ENCODE data around the gene ZNF260. TPM values are rescaled to one million over a fixed set of nuclear protein-coding genes. Genes with fewer than 3 reads are reported as not detected.

The ZNF260 gene
- total and polyA plus RNA-seq, 2 of the 13 experiments (the other 11 are each of a cell fraction or from before 2014, with no cell fraction given) = 2.8 to 10.5 TPM

DNA sequence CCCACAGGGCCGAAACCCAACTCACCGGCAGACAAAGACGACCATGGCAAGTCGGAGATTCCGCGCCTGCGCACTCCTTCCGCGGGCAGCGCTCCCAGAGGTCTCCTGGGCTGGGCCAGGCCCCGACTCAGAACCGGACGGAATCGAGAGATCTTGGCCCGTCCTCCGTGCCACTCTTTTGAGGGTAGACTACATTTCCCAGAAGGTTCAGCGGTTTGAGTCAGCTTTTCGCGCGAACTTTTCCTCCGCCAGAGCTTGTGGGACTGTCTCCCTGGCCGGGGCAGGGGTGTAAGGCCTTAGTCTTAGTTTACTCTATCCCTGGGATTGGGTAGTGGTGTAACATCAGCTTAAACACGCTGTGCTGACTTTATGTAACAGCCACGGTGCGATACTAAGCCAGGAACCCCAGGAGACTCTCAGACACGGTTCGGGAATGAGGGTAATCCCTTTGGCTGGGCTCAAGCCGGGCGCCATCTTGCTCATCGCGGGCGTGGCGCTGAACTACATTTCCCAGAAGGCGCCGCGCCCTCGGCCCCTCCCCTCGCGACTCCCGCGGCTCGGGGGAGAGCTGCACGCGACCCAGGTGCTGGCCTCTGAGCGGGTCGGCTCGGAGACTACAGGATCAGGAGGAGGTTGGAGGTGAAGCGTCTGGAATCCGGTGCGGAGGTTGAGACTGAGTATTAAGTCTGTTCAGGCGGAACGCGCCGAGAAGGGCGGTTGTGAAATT, at the start of gene ZNF260 (continued):
- TF ChIP-seq, protein P1, sequence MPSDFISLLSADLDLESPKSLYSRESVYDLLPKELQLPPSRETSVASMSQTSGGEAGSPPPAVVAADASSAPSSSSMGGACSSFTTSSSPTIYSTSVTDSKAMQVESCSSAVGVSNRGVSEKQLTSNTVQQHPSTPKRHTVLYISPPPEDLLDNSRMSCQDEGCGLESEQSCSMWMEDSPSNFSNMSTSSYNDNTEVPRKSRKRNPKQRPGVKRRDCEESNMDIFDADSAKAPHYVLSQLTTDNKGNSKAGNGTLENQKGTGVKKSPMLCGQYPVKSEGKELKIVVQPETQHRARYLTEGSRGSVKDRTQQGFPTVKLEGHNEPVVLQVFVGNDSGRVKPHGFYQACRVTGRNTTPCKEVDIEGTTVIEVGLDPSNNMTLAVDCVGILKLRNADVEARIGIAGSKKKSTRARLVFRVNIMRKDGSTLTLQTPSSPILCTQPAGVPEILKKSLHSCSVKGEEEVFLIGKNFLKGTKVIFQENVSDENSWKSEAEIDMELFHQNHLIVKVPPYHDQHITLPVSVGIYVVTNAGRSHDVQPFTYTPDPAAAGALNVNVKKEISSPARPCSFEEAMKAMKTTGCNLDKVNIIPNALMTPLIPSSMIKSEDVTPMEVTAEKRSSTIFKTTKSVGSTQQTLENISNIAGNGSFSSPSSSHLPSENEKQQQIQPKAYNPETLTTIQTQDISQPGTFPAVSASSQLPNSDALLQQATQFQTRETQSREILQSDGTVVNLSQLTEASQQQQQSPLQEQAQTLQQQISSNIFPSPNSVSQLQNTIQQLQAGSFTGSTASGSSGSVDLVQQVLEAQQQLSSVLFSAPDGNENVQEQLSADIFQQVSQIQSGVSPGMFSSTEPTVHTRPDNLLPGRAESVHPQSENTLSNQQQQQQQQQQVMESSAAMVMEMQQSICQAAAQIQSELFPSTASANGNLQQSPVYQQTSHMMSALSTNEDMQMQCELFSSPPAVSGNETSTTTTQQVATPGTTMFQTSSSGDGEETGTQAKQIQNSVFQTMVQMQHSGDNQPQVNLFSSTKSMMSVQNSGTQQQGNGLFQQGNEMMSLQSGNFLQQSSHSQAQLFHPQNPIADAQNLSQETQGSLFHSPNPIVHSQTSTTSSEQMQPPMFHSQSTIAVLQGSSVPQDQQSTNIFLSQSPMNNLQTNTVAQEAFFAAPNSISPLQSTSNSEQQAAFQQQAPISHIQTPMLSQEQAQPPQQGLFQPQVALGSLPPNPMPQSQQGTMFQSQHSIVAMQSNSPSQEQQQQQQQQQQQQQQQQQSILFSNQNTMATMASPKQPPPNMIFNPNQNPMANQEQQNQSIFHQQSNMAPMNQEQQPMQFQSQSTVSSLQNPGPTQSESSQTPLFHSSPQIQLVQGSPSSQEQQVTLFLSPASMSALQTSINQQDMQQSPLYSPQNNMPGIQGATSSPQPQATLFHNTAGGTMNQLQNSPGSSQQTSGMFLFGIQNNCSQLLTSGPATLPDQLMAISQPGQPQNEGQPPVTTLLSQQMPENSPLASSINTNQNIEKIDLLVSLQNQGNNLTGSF (CRISPR knock-in tag; IDR thresholded peaks at IDR 0.05) = 0 out of 2 replicates have a peak, but pooled peaks have one; percentile 72
- TF ChIP-seq, protein P2, sequence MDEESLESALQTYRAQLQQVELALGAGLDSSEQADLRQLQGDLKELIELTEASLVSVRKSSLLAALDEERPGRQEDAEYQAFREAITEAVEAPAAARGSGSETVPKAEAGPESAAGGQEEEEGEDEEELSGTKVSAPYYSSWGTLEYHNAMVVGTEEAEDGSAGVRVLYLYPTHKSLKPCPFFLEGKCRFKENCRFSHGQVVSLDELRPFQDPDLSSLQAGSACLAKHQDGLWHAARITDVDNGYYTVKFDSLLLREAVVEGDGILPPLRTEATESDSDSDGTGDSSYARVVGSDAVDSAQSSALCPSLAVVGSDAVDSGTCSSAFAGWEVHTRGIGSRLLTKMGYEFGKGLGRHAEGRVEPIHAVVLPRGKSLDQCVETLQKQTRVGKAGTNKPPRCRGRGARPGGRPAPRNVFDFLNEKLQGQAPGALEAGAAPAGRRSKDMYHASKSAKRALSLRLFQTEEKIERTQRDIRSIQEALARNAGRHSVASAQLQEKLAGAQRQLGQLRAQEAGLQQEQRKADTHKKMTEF (CRISPR knock-in tag; IDR thresholded peaks at IDR 0.05) = peak; percentile 76
- TF ChIP-seq ZSCAN20 (CRISPR knock-in tag; IDR thresholded peaks at IDR 0.05; ENCODE audit: borderline replicate concordance) (0 out of 2 replicates have a peak, but pooled peaks have one; percentile 13), ESRRA (CRISPR knock-in tag; IDR thresholded peaks at IDR 0.05; ENCODE audit: low read depth) (0 out of 2 replicates have a peak, but pooled peaks have one; percentile 71), RFX5 (IDR thresholded peaks at IDR 0.05; ENCODE audit: low read depth, low read length) (0 out of 2 replicates have a peak, but pooled peaks have one; percentile 31), KLF6 (CRISPR knock-in tag; IDR thresholded peaks at IDR 0.05) (peak; percentile 63; the same call in 1 of the 2 replicates), CHD2 (IDR thresholded peaks at IDR 0.05; ENCODE audit: low read depth, low read length) (peak; percentile 87), XBP1 (CRISPR knock-in tag; IDR thresholded peaks at IDR 0.05) (0 out of 2 replicates have a peak, but pooled peaks have one; percentile 28)
- TF ChIP-seq, protein P3, sequence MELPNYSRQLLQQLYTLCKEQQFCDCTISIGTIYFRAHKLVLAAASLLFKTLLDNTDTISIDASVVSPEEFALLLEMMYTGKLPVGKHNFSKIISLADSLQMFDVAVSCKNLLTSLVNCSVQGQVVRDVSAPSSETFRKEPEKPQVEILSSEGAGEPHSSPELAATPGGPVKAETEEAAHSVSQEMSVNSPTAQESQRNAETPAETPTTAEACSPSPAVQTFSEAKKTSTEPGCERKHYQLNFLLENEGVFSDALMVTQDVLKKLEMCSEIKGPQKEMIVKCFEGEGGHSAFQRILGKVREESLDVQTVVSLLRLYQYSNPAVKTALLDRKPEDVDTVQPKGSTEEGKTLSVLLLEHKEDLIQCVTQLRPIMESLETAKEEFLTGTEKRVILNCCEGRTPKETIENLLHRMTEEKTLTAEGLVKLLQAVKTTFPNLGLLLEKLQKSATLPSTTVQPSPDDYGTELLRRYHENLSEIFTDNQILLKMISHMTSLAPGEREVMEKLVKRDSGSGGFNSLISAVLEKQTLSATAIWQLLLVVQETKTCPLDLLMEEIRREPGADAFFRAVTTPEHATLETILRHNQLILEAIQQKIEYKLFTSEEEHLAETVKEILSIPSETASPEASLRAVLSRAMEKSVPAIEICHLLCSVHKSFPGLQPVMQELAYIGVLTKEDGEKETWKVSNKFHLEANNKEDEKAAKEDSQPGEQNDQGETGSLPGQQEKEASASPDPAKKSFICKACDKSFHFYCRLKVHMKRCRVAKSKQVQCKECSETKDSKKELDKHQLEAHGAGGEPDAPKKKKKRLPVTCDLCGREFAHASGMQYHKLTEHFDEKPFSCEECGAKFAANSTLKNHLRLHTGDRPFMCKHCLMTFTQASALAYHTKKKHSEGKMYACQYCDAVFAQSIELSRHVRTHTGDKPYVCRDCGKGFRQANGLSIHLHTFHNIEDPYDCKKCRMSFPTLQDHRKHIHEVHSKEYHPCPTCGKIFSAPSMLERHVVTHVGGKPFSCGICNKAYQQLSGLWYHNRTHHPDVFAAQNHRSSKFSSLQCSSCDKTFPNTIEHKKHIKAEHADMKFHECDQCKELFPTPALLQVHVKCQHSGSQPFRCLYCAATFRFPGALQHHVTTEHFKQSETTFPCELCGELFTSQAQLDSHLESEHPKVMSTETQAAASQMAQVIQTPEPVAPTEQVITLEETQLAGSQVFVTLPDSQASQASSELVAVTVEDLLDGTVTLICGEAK (IDR thresholded peaks at IDR 0.05) = no peak
- TF ChIP-seq, protein P3 (CRISPR knock-in tag; IDR thresholded peaks at IDR 0.05) = peak; percentile 49; the same call in 1 of the 2 replicates
- TF ChIP-seq, protein P4, sequence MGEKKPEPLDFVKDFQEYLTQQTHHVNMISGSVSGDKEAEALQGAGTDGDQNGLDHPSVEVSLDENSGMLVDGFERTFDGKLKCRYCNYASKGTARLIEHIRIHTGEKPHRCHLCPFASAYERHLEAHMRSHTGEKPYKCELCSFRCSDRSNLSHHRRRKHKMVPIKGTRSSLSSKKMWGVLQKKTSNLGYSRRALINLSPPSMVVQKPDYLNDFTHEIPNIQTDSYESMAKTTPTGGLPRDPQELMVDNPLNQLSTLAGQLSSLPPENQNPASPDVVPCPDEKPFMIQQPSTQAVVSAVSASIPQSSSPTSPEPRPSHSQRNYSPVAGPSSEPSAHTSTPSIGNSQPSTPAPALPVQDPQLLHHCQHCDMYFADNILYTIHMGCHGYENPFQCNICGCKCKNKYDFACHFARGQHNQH (CRISPR knock-in tag; IDR thresholded peaks at IDR 0.05) = peak; percentile 29

Data from HepG2 (cell line).